GM12801 (cell line): Measurements from ENCODE around the gene ARHGEF11.

ENCODE experiments used
- TF ChIP-seq, protein P1 (sequence below): IDR thresholded peaks from one replicate; pipeline ENCODE4 v1.5.1; 2011; ENCODE audit warnings: control low read depth; ENCODE audit not compliant: insufficient read length; ENCODE audit errors: extremely low read depth

ARHGEF11 gene

GRCh38 chr1:156889802-156890580 lies 155.6 kb downstream of the ARHGEF11 start:
- TF ChIP-seq, protein P1, sequence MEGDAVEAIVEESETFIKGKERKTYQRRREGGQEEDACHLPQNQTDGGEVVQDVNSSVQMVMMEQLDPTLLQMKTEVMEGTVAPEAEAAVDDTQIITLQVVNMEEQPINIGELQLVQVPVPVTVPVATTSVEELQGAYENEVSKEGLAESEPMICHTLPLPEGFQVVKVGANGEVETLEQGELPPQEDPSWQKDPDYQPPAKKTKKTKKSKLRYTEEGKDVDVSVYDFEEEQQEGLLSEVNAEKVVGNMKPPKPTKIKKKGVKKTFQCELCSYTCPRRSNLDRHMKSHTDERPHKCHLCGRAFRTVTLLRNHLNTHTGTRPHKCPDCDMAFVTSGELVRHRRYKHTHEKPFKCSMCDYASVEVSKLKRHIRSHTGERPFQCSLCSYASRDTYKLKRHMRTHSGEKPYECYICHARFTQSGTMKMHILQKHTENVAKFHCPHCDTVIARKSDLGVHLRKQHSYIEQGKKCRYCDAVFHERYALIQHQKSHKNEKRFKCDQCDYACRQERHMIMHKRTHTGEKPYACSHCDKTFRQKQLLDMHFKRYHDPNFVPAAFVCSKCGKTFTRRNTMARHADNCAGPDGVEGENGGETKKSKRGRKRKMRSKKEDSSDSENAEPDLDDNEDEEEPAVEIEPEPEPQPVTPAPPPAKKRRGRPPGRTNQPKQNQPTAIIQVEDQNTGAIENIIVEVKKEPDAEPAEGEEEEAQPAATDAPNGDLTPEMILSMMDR = peak; percentile 4

DNA sequence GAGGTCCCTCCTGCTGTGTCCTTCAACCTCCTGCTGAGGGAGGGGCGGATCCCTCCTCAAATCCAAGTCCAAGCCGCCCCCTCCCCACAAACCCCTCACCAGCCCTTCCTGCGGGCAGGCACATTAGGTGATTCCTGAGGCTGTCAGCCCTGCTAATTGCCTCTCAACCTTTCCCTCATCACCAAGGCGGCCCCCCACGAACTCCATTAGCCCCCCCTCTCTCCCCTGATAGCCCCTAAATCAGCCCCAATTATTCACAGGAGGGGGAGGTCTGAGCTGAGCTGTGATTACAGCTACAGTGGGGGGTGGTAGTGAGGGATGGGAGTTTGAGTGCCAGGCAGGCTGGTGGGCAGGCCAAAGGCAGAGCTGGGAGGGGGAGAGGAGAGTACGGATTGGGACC lies 157.8 kb downstream of the ARHGEF11 start:
- TF ChIP-seq, protein P1 = no peak

DNA sequence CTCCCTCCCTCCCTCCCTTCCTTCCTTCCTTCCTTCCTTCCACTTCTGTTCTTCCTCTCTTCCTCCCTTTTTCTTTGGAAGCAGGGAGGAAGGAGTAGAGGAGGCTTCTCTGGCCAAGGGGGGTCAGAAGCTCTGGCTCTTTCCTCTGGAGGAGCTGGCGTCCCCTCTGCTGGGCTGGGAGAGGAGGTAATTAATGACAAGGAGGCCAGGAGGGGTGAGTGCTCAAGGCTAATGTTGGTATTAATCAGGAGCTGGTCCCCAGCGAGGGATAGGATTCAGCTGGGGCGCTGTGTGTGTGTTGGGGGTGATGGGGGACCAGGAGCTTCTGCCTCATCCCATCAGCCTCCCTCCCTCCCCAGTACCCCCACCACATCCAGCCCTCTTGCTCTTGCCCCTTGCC lies 158.2 kb downstream of the ARHGEF11 start:
- TF ChIP-seq, protein P1 = no peak

- TF ChIP-seq, protein P1 = no peak
These were observed 158.8 kb downstream of the ARHGEF11 start for GRCh38 chr1:156886583-156887281.

DNA sequence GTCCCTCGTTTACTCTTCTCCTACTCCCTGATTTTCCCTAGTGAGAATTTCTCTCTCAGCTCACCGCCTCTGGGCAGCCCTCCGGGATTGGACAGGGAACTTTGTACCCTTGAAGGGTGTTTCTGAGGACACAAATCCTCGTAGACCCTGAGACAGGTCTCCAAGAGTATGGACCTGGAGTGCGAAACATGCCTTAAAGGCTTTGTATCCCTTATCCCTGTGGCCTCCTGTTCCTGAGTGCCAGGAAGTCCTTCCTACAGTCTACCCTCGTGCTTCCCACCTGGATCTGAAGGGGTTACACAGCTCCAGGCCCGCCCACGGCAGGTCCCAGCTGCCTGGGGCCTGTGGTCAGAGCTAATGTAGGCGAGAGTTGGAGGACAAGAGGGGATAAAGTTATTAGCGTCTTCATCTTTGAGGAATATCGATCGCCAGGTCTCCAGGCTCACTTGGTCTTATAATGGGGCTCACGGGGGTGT lies 159.6 kb downstream of the ARHGEF11 start:
- TF ChIP-seq, protein P1 = no peak

DNA sequence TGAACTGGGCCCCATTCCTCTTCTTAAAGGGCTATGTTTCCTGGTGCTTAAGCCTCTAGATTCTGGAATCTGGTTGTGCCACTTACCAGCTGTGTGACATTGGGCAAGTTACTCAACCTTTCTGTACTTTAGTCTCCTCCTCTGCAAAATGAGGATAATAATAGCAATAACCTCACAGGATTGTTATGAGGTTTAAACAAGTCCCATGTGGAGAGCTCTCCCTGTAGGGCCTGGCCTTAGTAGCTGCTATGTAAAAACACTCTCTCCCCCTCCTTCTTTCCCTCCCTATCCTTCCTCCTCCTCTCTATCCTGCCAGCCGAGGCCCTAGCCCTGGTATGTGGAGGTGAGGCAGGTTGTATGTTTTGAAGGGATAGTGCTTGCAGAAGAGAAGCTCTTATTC lies 160.2 kb downstream of the ARHGEF11 start:
- TF ChIP-seq, protein P1 = no peak
